ENCODE results near the gene WDR89.

The WDR89 gene

GRCh38 chr14:63547798-63548335 lies 93.8 kb downstream of the WDR89 start:
- DNase-seq (ENCODE audit: low read depth), result no peak
- no peak for TF ChIP-seq CTCF (IDR thresholded peaks at IDR 0.05; ENCODE audit: control insufficient read depth, extremely low read depth, insufficient read depth)
- no peak overlapping the region for H3K4me3 ChIP-seq (ENCODE audit: low read depth, low read length)
